Mesothelial cell of epicardium (in vitro differentiated cells): ENCODE measurements around the gene POLR3H. TPM values are rescaled to one million over a fixed set of nuclear protein-coding genes. Genes with fewer than 3 reads are reported as not detected.
"Not testable (repeated sequence)": the region's sequence is repeated elsewhere in the genome, so short reads cannot be mapped to it uniquely, and the experiment has no call there.

Experiments
- DNase-seq, 2 experiments: peaks; one replicate each; pipeline ENCODE4 v3.0.0; 2021; ENCODE audit warnings: low spot score in 2 of 2; ENCODE audit not compliant: unreplicated experiment in 2 of 2
- H3K27ac Mint-ChIP-seq: 2 replicates; pipeline ENCODE4 v1.8.0; 2021; ENCODE audit warnings: mixed read lengths
- H3K27me3 Mint-ChIP-seq: 2 replicates; pipeline ENCODE4 v1.8.0; 2021; ENCODE audit warnings: low read depth, mixed read lengths
- H3K36me3 Mint-ChIP-seq: 2 replicates; pipeline ENCODE4 v1.8.0; 2021; ENCODE audit warnings: mixed read lengths
- H3K4me1 Mint-ChIP-seq: 2 replicates; pipeline ENCODE4 v1.8.0; 2021; ENCODE audit warnings: mixed read lengths
- H3K4me3 Mint-ChIP-seq: 2 replicates; pipeline ENCODE4 v1.8.0; 2021; ENCODE audit warnings: mild to moderate bottlenecking, moderate library complexity, mixed read lengths
- H3K9me3 Mint-ChIP-seq: 2 replicates; pipeline ENCODE4 v1.8.0; 2021; ENCODE audit warnings: mixed read lengths
- total RNA-seq: library from RNA; stranded (reverse); gene quantifications from 3 replicates; pipeline ENCODE4 v1.2.1, GENCODE V29; 2021
- TF ChIP-seq, protein P1 (sequence below): fragments of 200-600 bp; sonication (generic); IDR thresholded peaks from one replicate; pipeline ENCODE4 v1.5.0; 2021; ENCODE audit warnings: antibody characterized with exemption; ENCODE audit not compliant: unreplicated experiment

POLR3H gene, protein sequence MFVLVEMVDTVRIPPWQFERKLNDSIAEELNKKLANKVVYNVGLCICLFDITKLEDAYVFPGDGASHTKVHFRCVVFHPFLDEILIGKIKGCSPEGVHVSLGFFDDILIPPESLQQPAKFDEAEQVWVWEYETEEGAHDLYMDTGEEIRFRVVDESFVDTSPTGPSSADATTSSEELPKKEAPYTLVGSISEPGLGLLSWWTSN
- 41.0 to 47.4 TPM (median 46.6 TPM) in 3 replicates for total RNA-seq

DNA sequence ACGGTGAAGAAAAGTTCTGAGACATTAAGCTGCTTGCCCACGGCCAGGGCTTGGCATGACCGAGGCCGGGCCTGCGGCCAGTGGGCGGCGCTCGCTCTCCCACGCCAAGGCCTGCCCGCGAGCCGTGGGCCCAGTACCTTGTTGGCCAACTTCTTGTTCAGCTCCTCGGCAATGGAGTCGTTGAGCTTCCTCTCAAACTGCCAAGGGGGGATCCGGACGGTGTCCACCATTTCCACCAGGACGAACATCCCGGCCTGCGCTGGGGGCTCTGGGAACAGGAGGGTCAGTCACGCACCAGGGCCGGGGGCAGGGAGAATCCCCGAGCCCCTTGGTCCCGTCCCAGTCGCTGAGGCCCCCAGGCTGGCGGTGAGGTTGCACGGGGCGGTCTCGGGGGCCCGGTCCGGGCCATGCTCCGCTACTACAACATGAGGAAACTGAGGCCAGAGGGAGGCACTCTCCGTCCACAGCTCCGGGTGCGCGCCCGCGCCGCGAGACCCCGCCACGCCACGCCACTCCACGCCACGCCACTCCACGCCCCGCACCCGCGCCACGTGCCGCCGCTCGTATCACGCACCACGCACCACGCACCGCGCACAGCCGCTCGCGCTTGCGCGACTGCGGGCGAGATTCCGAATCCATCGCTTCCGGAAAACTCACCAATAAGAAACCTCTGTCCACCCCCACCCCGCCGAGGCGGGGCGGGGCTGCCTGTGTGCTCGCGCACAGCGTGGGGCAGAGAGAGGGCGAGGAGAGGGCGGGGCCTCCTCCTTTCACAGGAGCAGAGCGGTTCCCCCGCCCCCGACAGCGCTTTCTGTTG is at the start of gene POLR3H:
POLR3H (minus strand) TSS at position 617 of the 817 bp plus-strand sequence; CDS start at position 248, 369 bp downstream.
- Mint-ChIP-seq H3K4me1 (peaks cover 35% of the 10 kb centered on the region), H3K27ac (peak within 1 kb of the TSS; percentile 97), H3K27me3 (no peaks in the 10 kb centered on the region), H3K36me3 (peaks cover 4% of the 10 kb centered on the region), H3K4me3 (peak within 1 kb of the TSS; percentile 95), H3K9me3 (no peaks in the 10 kb centered on the region)
- TF ChIP-seq, protein P1, sequence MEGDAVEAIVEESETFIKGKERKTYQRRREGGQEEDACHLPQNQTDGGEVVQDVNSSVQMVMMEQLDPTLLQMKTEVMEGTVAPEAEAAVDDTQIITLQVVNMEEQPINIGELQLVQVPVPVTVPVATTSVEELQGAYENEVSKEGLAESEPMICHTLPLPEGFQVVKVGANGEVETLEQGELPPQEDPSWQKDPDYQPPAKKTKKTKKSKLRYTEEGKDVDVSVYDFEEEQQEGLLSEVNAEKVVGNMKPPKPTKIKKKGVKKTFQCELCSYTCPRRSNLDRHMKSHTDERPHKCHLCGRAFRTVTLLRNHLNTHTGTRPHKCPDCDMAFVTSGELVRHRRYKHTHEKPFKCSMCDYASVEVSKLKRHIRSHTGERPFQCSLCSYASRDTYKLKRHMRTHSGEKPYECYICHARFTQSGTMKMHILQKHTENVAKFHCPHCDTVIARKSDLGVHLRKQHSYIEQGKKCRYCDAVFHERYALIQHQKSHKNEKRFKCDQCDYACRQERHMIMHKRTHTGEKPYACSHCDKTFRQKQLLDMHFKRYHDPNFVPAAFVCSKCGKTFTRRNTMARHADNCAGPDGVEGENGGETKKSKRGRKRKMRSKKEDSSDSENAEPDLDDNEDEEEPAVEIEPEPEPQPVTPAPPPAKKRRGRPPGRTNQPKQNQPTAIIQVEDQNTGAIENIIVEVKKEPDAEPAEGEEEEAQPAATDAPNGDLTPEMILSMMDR = peak; percentile 42
- peak; percentile 97 to 98 for DNase-seq

DNA sequence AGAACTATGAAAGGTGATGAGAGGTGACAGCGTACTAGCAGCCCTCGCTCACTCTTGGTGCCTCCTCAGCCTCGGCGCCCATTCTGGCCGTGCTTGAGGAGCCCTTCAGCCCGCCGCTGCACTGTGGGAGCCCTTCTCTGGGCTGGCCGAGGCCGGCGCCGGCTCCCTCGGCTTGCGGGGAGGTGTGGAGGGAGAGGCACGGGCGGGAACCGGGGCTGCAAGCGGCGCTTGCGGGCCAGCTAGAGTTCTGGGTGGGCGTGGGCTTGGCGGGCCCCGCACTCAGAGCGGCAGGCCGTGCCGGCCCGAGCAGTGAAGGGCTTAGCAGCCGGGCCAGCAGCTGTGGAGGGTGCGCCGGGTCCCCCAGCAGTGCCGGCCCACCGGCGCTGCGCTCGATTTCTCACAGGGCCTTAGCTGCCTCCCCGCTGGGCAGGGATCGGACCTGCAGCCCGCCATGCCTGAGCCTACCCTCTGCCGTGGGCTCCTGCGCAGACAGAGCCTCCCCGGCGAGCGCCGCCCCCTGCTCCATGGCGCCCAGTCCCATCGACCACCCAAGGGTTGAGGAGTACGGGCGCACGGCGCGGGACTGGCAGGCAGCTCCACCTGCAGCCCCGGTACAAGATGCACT is 49.2 kb upstream of the POLR3H start:
- H3K27ac Mint-ChIP-seq = not testable (repeated sequence)

DNA sequence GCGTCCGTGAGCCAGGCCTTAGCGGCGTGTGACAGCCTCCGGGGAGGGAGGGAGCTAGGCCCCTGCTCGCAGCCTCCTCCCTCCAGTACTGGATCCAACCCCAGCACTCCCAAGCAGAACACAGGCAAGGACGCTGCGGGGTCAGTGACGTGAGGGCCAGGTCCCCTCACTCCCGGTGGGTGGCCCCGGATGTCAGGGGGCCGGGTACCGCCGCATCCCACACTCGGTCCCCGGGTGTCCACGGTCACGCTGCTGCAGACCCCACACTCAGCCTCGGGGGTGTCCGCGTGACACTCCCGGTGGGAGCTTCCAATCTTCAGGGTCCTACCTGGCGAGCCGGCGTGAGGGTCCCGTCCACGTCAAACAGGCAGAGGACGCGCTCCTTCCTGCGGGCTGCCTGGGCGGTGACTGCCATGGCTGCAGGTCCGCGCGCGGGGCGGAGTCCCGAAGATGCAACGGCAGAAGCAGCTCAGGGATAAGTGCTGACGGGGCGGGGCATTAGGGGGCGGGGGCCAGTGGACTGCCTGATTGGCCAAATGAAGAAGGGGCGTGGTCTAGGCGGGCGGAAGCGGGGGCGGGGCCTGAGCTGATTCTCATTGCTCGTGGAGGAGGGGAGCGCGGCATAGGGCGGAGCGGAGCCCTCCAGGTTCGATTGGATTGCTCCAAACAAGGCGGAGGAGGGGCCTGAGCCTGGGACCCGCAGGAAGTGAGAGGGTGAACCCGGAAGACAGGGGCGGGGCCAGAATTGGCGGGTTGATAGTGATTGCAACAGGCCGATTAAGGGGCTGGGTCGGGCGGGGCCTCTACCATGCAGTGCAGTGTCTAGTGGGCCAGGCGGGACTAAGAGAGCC is 45.3 kb upstream of the POLR3H start, which contains the start of gene PMM1:
PMM1 (minus strand) TSS at position 450 of the 851 bp plus-strand sequence; CDS start at position 415, 35 bp downstream.
- peaks cover 8% of the 10 kb centered on the region for H3K4me1 Mint-ChIP-seq
- H3K4me3 Mint-ChIP-seq = peak within 1 kb of the TSS; percentile 92

More for the DNA sequence above, 49.2 kb upstream of the POLR3H start:
- not testable (repeated sequence) for DNase-seq, H3K4me3 Mint-ChIP-seq, H3K9me3 Mint-ChIP-seq, H3K27me3 Mint-ChIP-seq, H3K36me3 Mint-ChIP-seq
- peaks cover 11% of the 10 kb centered on the region for H3K4me1 Mint-ChIP-seq

DNA sequence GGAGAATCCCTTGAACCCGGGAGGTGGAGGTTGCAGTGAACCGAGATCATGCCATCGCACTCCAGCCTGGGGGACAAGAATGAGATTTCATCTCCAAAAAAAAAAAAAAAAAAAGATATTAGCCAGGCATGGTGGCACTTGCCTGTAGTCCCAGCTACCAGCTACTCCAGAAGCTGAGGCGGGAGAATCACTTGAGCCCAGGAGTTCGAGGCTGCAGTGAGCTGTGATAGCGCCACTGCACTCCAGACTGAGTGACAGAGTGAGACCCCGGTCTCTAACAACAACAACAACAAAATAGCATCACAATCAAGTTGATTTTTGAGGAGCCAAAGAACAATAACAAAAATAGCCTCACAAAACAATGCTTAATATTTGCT is 43.1 kb upstream of the POLR3H start:
- Mint-ChIP-seq H3K4me1 (peaks cover 8% of the 10 kb centered on the region), H3K27ac (no peak overlapping the region), H3K4me3 (peak overlapping the region; percentile 14)

More for the DNA sequence above, 45.3 kb upstream of the POLR3H start, which contains the start of gene PMM1:
- H3K27ac Mint-ChIP-seq = peak within 1 kb of the TSS; percentile 81
- H3K9me3 Mint-ChIP-seq = no peaks in the 10 kb centered on the region
- TF ChIP-seq, protein P1 = no peak
- no peaks in the 10 kb centered on the region for H3K36me3 Mint-ChIP-seq
- DNase-seq = peak; percentile 99
- H3K27me3 Mint-ChIP-seq = no peaks in the 10 kb centered on the region

DNA sequence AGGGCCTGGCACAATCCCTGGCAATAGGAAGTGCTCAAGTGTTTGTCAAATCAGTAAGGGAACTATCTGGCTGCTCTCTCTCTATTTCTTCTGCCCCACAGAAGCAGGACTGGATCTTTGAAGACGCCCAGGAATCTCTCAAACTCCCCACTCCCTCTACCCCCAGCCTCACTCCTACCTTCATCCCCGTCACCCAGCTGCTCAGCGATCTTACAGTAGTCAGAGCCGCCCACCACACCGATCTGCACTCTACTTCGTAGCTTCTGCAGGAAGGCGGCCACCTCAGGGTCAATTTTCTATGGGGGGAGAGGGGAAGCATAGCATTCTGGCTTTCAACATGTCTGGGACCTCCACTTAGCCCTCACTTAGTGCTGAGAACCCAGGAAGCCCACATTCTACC is 41.6 kb upstream of the POLR3H start:
- Mint-ChIP-seq H3K36me3 (peaks cover 2% of the 10 kb centered on the region), H3K4me1 (peaks cover 8% of the 10 kb centered on the region), H3K9me3 (no peaks in the 10 kb centered on the region), H3K27ac (no peak overlapping the region), H3K4me3 (no peak overlapping the region), H3K27me3 (no peaks in the 10 kb centered on the region)
- DNase-seq = no peak
- TF ChIP-seq, protein P1 = no peak

More for the DNA sequence above, 43.1 kb upstream of the POLR3H start:
- H3K27me3 Mint-ChIP-seq = no peaks in the 10 kb centered on the region
- DNase-seq = no peak
- H3K36me3 Mint-ChIP-seq = peaks cover 2% of the 10 kb centered on the region
- TF ChIP-seq, protein P1 = no peak
- no peaks in the 10 kb centered on the region for H3K9me3 Mint-ChIP-seq
